Measurements from ENCODE around the gene RFX2. TPM values are rescaled to one million over a fixed set of nuclear protein-coding genes. Genes with fewer than 3 reads are reported as not detected.

RFX2 gene
- total and polyA plus RNA-seq, 10 of the 15 experiments (the other 5 are each of a cell fraction or from before 2014, with no cell fraction given), result 3.2 to 9.8 (median 4.7) TPM

DNA sequence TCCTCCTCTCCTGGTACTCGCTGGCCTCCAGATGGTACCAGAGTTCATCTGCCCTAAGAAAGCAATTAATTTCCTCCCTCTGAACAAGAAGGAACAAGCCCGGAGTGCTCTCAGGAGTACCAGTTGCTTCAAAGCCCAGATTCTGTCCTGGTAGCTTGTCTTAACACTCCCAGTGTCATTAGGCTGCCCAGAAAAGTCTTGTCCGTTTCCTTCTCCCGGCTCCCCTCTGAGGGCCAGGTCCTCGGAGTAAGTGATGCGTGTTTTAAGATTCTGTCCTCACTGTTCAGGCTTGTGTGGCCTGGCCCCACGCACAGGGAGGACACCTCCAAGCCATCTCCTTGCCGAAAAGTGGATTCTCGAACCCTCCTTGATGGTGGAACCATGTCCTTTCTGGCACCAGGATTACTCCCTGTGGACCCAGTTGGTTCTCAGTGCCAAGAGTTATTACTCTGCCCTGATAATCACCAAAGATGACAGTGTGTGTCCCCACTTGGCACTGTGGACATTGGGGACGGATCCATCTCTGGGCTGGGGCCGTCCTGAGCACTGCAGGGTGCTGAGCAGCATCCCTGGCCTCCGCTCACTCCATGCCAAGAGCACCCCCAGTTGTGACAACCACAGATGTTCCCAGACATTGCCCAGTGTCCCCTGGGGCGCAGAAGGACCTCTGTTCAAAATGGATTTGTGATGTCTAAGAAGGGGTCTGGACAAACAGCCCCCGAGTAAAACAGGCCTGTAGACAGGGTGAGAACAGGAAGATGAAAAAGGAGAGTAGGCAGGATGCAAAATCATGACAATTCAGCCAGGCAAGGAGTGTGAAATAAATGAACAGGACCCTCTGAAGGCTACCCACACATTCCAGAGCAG is 52.4 kb downstream of the RFX2 start:
- DNase-seq (ENCODE audit: low read depth, low spot score) (no peak), ATAC-seq (no peak), FAIRE-seq (no peak)
- Histone ChIP-seq H3K27me3 (replicated peaks in 1 of 2; ENCODE audit: control insufficient read depth in 2 of 2, insufficient read depth in 2 of 2, low read length in 1 of 2) (no peaks in the 10 kb centered on the region), H4K20me1 (ENCODE audit: control insufficient read depth, insufficient read depth) (no peaks in the 10 kb centered on the region), H3K27ac (ENCODE audit: control insufficient read depth, insufficient read depth) (no peak overlapping the region), H3K4me3 (no peak overlapping the region), H3K9me3 (replicated peaks; ENCODE audit: control insufficient read depth, insufficient read depth, low read length) (no peaks in the 10 kb centered on the region), H3K36me3 (ENCODE audit: control insufficient read depth in 2 of 2, insufficient read depth in 2 of 2, low read length in 1 of 2) (no peaks in the 10 kb centered on the region), H3K79me2 (ENCODE audit: control insufficient read depth, insufficient read depth, low read length) (no peaks in the 10 kb centered on the region), H3K4me2 (ENCODE audit: control insufficient read depth, insufficient read depth) (no peak overlapping the region), H3K9ac (ENCODE audit: control insufficient read depth, insufficient read depth, low read length) (no peak overlapping the region), H3K4me1 (ENCODE audit: control insufficient read depth, insufficient read depth, low read length) (no peaks in the 10 kb centered on the region), H2AFZ (ENCODE audit: control insufficient read depth, low read depth, low read length) (no peak overlapping the region)
- TF ChIP-seq, protein P1, sequence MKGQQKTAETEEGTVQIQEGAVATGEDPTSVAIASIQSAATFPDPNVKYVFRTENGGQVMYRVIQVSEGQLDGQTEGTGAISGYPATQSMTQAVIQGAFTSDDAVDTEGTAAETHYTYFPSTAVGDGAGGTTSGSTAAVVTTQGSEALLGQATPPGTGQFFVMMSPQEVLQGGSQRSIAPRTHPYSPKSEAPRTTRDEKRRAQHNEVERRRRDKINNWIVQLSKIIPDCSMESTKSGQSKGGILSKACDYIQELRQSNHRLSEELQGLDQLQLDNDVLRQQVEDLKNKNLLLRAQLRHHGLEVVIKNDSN (IDR thresholded peaks at IDR 0.05; ENCODE audit: borderline replicate concordance, extremely low read length, insufficient read depth, low read depth, low read length), result no peak
- TF ChIP-seq EGR1 (IDR thresholded peaks at IDR 0.05; ENCODE audit: borderline replicate concordance in 1 of 2, low read depth in 2 of 2, low read length in 2 of 2) (no peak), ZNF622 (IDR thresholded peaks at IDR 0.05) (no peak), ZNF274 (IDR thresholded peaks at IDR 0.05; ENCODE audit: insufficient read depth, insufficient read length) (no peak), PML (IDR thresholded peaks at IDR 0.05; ENCODE audit: low read length) (no peak), FOXM1 (IDR thresholded peaks at IDR 0.05; ENCODE audit: low read depth, low read length) (no peak), NRF1 (conservative IDR thresholded peaks at IDR 0.05; ENCODE audit: low read depth, low read length) (no peak), BACH1 (IDR thresholded peaks at IDR 0.05; ENCODE audit: borderline replicate concordance) (no peak), HDGF (IDR thresholded peaks at IDR 0.05) (no peak), GABPA (IDR thresholded peaks at IDR 0.05; ENCODE audit: low read depth) (no peak), ZNF384 (IDR thresholded peaks at IDR 0.05; ENCODE audit: borderline replicate concordance, low read depth, low read length) (no peak), PAX8 (IDR thresholded peaks at IDR 0.05) (no peak), ZNF217 (IDR thresholded peaks at IDR 0.05) (no peak), EP300 (IDR thresholded peaks at IDR 0.05; ENCODE audit: borderline replicate concordance in 1 of 2, control insufficient read depth in 1 of 2, low read depth in 2 of 2, low read length in 2 of 2) (no peak), NR2F1 (conservative IDR thresholded peaks at IDR 0.05) (no peak), ZNF207 (IDR thresholded peaks at IDR 0.05; ENCODE audit: borderline replicate concordance) (no peak)
- ChIA-PET SMC1A (ENCODE audit: uncharacterized antibody, unreplicated experiment) (no interaction called here), CTCF (interaction anchor here (0.7 to 3.5 kb wide), 3 partner anchors 10 to 241 kb away, joined by 3 to 18 read pairs (median 6); no protein-coding TSS in a partner anchor), POLR2A (no interaction called here), RAD21 (ENCODE audit: unreplicated experiment) (no interaction called here)
- WGBS (ENCODE audit: insufficient coverage, insufficient replicate concordance, low lambda C conversion rate, missing lambda C conversion rate), result 69% methylated on average over 14 of the region's 14 CpGs
- in situ Hi-C loops (cut with MboI), result no loop called here
- intact Hi-C loops (cut with micrococcal nuclease; ENCODE audit: unreplicated experiment), result no loop called here
- no TSS peak for BruUV-seq (replicated peaks)
